Astrocyte of the spinal cord (primary cell): ENCODE measurements around the gene GAA.
A peak's percentile ranks its signal among the peaks of the same experiment; 100 is the strongest.

Experiments used
- DNase-seq: peaks from one replicate; pipeline ENCODE4 v3.0.0; 2011; ENCODE audit warnings: low read depth, low spot score
- H3K4me3 ChIP-seq: 2 replicates; pipeline ENCODE4 v1.5.1; 2011; ENCODE audit warnings: low read depth, mild to moderate bottlenecking, low read length, moderate library complexity
- CTCF ChIP-seq: IDR thresholded peaks from 2 replicates; pipeline ENCODE4 v1.5.1; 2012; ENCODE audit warnings: low read depth, mild to moderate bottlenecking, low read length, inconsistent platforms
- in situ Hi-C: cut with HindIII; loops from 2 replicates; pipeline ENCODE4 v1.10.0; 2017; ENCODE audit warnings: low sequenced_read_pairs

GAA gene

GRCh38 chr17:80122026-80122575 lies 20.7 kb downstream of the GAA start:
- no peak for DNase-seq
- TF ChIP-seq CTCF, result no peak
- H3K4me3 ChIP-seq, result no peak overlapping the region
- in situ Hi-C loops, result no loop called here

- in situ Hi-C loops, result no loop called here
- H3K4me3 ChIP-seq, result no peak overlapping the region
- TF ChIP-seq CTCF, result no peak
- no peak for DNase-seq
These were observed 21.6 kb downstream of the GAA start for GRCh38 chr17:80122926-80123505.

- no peak overlapping the region for H3K4me3 ChIP-seq
- DNase-seq, result peak; percentile 50
- in situ Hi-C loops, result no loop called here
- TF ChIP-seq CTCF, result no peak
These were observed 22.4 kb downstream of the GAA start for GRCh38 chr17:80123791-80124190.

GRCh38 chr17:80124351-80124981 lies 23.1 kb downstream of the GAA start:
- peak; percentile 20 for DNase-seq
- no peak overlapping the region for H3K4me3 ChIP-seq
- TF ChIP-seq CTCF, result peak; percentile 56
- in situ Hi-C loops, result no loop called here

- DNase-seq, result peak; percentile 67
- no peak overlapping the region for H3K4me3 ChIP-seq
- in situ Hi-C loops, result no loop called here
- TF ChIP-seq CTCF, result no peak
These were observed 24.5 kb downstream of the GAA start for GRCh38 chr17:80125656-80126448.

GRCh38 chr17:80126449-80126715 lies 25.0 kb downstream of the GAA start:
- no peak for DNase-seq
- TF ChIP-seq CTCF, result no peak
- in situ Hi-C loops, result no loop called here
- H3K4me3 ChIP-seq, result no peak overlapping the region
